ENCODE measurements around the gene GRB2. TPM values are rescaled to one million over a fixed set of nuclear protein-coding genes. Genes with fewer than 3 reads are reported as not detected.

GRB2 gene
- total and polyA plus RNA-seq, 2 experiments from 2014 or later = 82.7 to 101 TPM

- no peaks in the 10 kb centered on the region for H3K27me3 ChIP-seq
- no peak overlapping the region for H3K4me3 ChIP-seq
- no peaks in the 10 kb centered on the region for H3K9me2 ChIP-seq (replicated peaks; ENCODE audit: insufficient read depth)
- no peak overlapping the region for H2AFZ ChIP-seq
- H3K4me1 ChIP-seq (ENCODE audit: insufficient read depth) = peaks cover 17% of the 10 kb centered on the region
- H3K36me3 ChIP-seq (replicated peaks; ENCODE audit: insufficient read depth, low read depth) = no peaks in the 10 kb centered on the region
- no peak overlapping the region for H3K27ac ChIP-seq
- WGBS (ENCODE audit: low lambda C conversion rate, missing lambda C conversion rate) = 81% methylated on average over 6 of the region's 6 CpGs
- H3K4me2 ChIP-seq = no peak overlapping the region
- no peak for DNase-seq (ENCODE audit: low spot score)
- no peak for TF ChIP-seq EZH2phosphoT487 (IDR thresholded peaks at IDR 0.05; ENCODE audit: low read depth, severe bottlenecking, unreplicated experiment)
- TF ChIP-seq CTCF (IDR thresholded peaks at IDR 0.05; ENCODE audit: poor library complexity) = no peak
- no peak for TF ChIP-seq EZH2 (IDR thresholded peaks at IDR 0.05; ENCODE audit: borderline replicate concordance)
- no peaks in the 10 kb centered on the region for H3K9me3 ChIP-seq (ENCODE audit: low read depth)
- peaks cover 99% of the 10 kb centered on the region for H3K79me2 ChIP-seq
- peaks cover 81% of the 10 kb centered on the region for H4K20me1 ChIP-seq (ENCODE audit: insufficient read depth, poor library complexity, severe bottlenecking)
Observed at GRCh38 chr17:75366432-75366831, 39.0 kb downstream of the GRB2 start.

- Histone ChIP-seq H3K79me2 (peaks cover 99% of the 10 kb centered on the region), H3K27me3 (no peaks in the 10 kb centered on the region), H2AFZ (no peak overlapping the region), H3K9me2 (replicated peaks; ENCODE audit: insufficient read depth) (no peaks in the 10 kb centered on the region), H3K4me1 (ENCODE audit: insufficient read depth) (peaks cover 17% of the 10 kb centered on the region), H4K20me1 (ENCODE audit: insufficient read depth, poor library complexity, severe bottlenecking) (peaks cover 81% of the 10 kb centered on the region), H3K9me3 (ENCODE audit: low read depth) (no peaks in the 10 kb centered on the region), H3K4me2 (no peak overlapping the region), H3K27ac (no peak overlapping the region), H3K4me3 (no peak overlapping the region), H3K36me3 (replicated peaks; ENCODE audit: insufficient read depth, low read depth) (no peaks in the 10 kb centered on the region)
- TF ChIP-seq EZH2 (IDR thresholded peaks at IDR 0.05; ENCODE audit: borderline replicate concordance) = no peak
- TF ChIP-seq EZH2phosphoT487 (IDR thresholded peaks at IDR 0.05; ENCODE audit: low read depth, severe bottlenecking, unreplicated experiment) = no peak
- TF ChIP-seq CTCF (IDR thresholded peaks at IDR 0.05; ENCODE audit: poor library complexity) = no peak
- DNase-seq (ENCODE audit: low spot score) = no peak
- WGBS (ENCODE audit: low lambda C conversion rate, missing lambda C conversion rate) = 64% methylated on average over 6 of the region's 6 CpGs
Observed at GRCh38 chr17:75365931-75366275, 39.6 kb downstream of the GRB2 start.

GRCh38 chr17:75365009-75365930, 40.2 kb downstream of the GRB2 start:
- DNase-seq (ENCODE audit: low spot score) = no peak
- Histone ChIP-seq H2AFZ (no peak overlapping the region), H3K36me3 (replicated peaks; ENCODE audit: insufficient read depth, low read depth) (no peaks in the 10 kb centered on the region), H3K27me3 (no peaks in the 10 kb centered on the region), H3K4me3 (no peak overlapping the region), H3K79me2 (peaks cover 99% of the 10 kb centered on the region), H3K9me3 (ENCODE audit: low read depth) (no peaks in the 10 kb centered on the region), H3K27ac (no peak overlapping the region), H4K20me1 (ENCODE audit: insufficient read depth, poor library complexity, severe bottlenecking) (peaks cover 82% of the 10 kb centered on the region), H3K4me2 (no peak overlapping the region), H3K4me1 (ENCODE audit: insufficient read depth) (peaks cover 22% of the 10 kb centered on the region), H3K9me2 (replicated peaks; ENCODE audit: insufficient read depth) (no peaks in the 10 kb centered on the region)
- WGBS (ENCODE audit: low lambda C conversion rate, missing lambda C conversion rate) = 75% methylated on average over 8 of the region's 8 CpGs
- TF ChIP-seq EZH2 (IDR thresholded peaks at IDR 0.05; ENCODE audit: borderline replicate concordance) = no peak
- TF ChIP-seq EZH2phosphoT487 (IDR thresholded peaks at IDR 0.05; ENCODE audit: low read depth, severe bottlenecking, unreplicated experiment) = no peak
- TF ChIP-seq CTCF (IDR thresholded peaks at IDR 0.05; ENCODE audit: poor library complexity) = no peak
